Endothelial cell of umbilical vein (primary cell): Measurements from ENCODE around the gene SLC8A1. TPM values are rescaled to one million over a fixed set of nuclear protein-coding genes. Genes with fewer than 3 reads are reported as not detected.

Experiments
- BruUV-seq: library from RNA; stranded (reverse); fragments of 400-500 nt; replicated peaks from 2 replicates; lab custom pipeline; 2021; lab: Mats Ljungman, UMichigan
- CTCF ChIA-PET: fragments of 300-600, 350-600 bp; sonication (Branson Sonifier 250); formaldehyde crosslinking; loops from one replicate; lab custom pipeline; 2021; ENCODE audit warnings: antibody characterized with exemption, inconsistent platforms; lab: Charles Lee
- POLR2A ChIA-PET: fragments of 300-600, 350-600 bp; sonication (Branson Sonifier 250); formaldehyde crosslinking; loops from one replicate; lab custom pipeline; 2021; ENCODE audit warnings: antibody characterized with exemption, inconsistent platforms; lab: Charles Lee
- DNase-seq: peaks from one replicate; pipeline ENCODE4 v3.0.0-alpha.2; 2011; ENCODE audit warnings: low read depth, low spot score
- FAIRE-seq: peaks from 2 replicates; lab custom pipeline; 2011; peaks lifted over from hg19 to GRCh38; lab: Jason Lieb, UNC
- H2AFZ ChIP-seq: 2 replicates; pipeline ENCODE4 v1.6.0; 2012; ENCODE audit warnings: low read depth, low read length, control low read depth, inconsistent platforms
- H3K27ac ChIP-seq: 2 replicates; pipeline ENCODE4 v1.5.1; 2011; ENCODE audit warnings: low read depth, mild to moderate bottlenecking, control low read depth, low read length, moderate library complexity; ENCODE audit not compliant: insufficient read depth
- H3K27me3 ChIP-seq, 2 experiments: 2 replicates each; pipeline versions ENCODE4 v1.6.0 to v1.6.1; 2011; ENCODE audit warnings: low read length in 2 of 2, mixed read lengths in 1 of 2; ENCODE audit not compliant: control insufficient read depth in 2 of 2, insufficient read depth in 2 of 2
- H3K36me3 ChIP-seq, 2 experiments: 2 replicates in 1 of 2; 3 replicates in 1 of 2; pipeline ENCODE4 v1.5.1; 2011; ENCODE audit warnings: low read length in 2 of 2, mild to moderate bottlenecking in 1 of 2, moderate library complexity in 1 of 2; ENCODE audit not compliant: control insufficient read depth in 2 of 2, insufficient read depth in 2 of 2; ENCODE audit errors: extremely low read depth in 1 of 2
- H3K4me1 ChIP-seq: 3 replicates; pipeline ENCODE4 v1.5.1; 2011; ENCODE audit warnings: mild to moderate bottlenecking, low read length; ENCODE audit not compliant: control insufficient read depth, insufficient read depth; ENCODE audit errors: extremely low read depth
- H3K4me2 ChIP-seq: 2 replicates; pipeline ENCODE4 v1.6.1; 2011; ENCODE audit warnings: low read length, control low read depth, mixed read lengths; ENCODE audit not compliant: insufficient read depth
- H3K4me3 ChIP-seq, 3 experiments: fragments of 200-600 bp in 1 of 3; sonication (generic), shearing (Covaris generic) in 1 of 3; replicated peaks in 1 of 3; 2 replicates each; pipeline ENCODE4 v1.5.1; 2011 to 2016; ENCODE audit warnings: control low read depth in 3 of 3, low read length in 3 of 3, mild to moderate bottlenecking in 2 of 3, inconsistent platforms in 1 of 3, low read depth in 1 of 3, moderate library complexity in 1 of 3; ENCODE audit not compliant: insufficient read depth in 1 of 3
- H3K79me2 ChIP-seq: 2 replicates; pipeline ENCODE4 v1.6.0; 2012; ENCODE audit warnings: low read length, inconsistent platforms; ENCODE audit not compliant: control insufficient read depth, insufficient read depth
- H3K9ac ChIP-seq: replicated peaks from 2 replicates; pipeline ENCODE3; 2011; ENCODE audit warnings: low read length, control low read depth; ENCODE audit not compliant: insufficient read depth; ENCODE audit errors: extremely low read depth
- H3K9me1 ChIP-seq: replicated peaks from 3 replicates; pipeline ENCODE4 v1.6.0; 2011; ENCODE audit warnings: mild to moderate bottlenecking, low read length; ENCODE audit not compliant: control insufficient read depth, insufficient read depth; ENCODE audit errors: extremely low read depth
- H3K9me3 ChIP-seq: replicated peaks from 2 replicates; pipeline ENCODE4 v1.5.1; 2012; ENCODE audit warnings: low read length, inconsistent platforms; ENCODE audit not compliant: control insufficient read depth, insufficient read depth
- H4K20me1 ChIP-seq: replicated peaks from 2 replicates; pipeline ENCODE3; 2011; ENCODE audit warnings: mild to moderate bottlenecking, low read length; ENCODE audit not compliant: control insufficient read depth, insufficient read depth; ENCODE audit errors: extremely low read depth
- EZH2 ChIP-seq: IDR thresholded peaks from 2 replicates; pipeline ENCODE4 v1.6.1; 2012; ENCODE audit warnings: borderline replicate concordance, low read depth, mild to moderate bottlenecking, moderate library complexity, low read length, inconsistent platforms; ENCODE audit not compliant: severe bottlenecking
- FOS ChIP-seq: IDR thresholded peaks from 2 replicates; pipeline ENCODE4 v1.6.1; 2011; ENCODE audit warnings: mild to moderate bottlenecking, low read length, moderate library complexity, borderline replicate concordance; ENCODE audit not compliant: insufficient read depth
- GATA2 ChIP-seq: IDR thresholded peaks from 2 replicates; pipeline ENCODE4 v1.7.0; 2011; ENCODE audit warnings: low read depth, mild to moderate bottlenecking, moderate library complexity, mixed read lengths, low read length; ENCODE audit not compliant: insufficient read length, insufficient read depth
- JUN ChIP-seq: IDR thresholded peaks from 2 replicates; pipeline ENCODE4 v1.6.1; 2011; ENCODE audit warnings: borderline replicate concordance, low read depth; ENCODE audit not compliant: insufficient read length, insufficient read depth
- MYC ChIP-seq: IDR thresholded peaks from one replicate; pipeline ENCODE4 v1.6.1; 2011; ENCODE audit warnings: mild to moderate bottlenecking, low read depth, low read length
- POLR2A ChIP-seq: IDR thresholded peaks from 2 replicates; pipeline ENCODE4 v1.6.1; 2012; ENCODE audit warnings: low read depth, mild to moderate bottlenecking, control low read depth, low read length
- POLR2AphosphoS5 ChIP-seq: IDR thresholded peaks from 2 replicates; pipeline ENCODE4 v1.6.1; 2012; ENCODE audit warnings: low read depth, mild to moderate bottlenecking, control low read depth, low read length, moderate library complexity; ENCODE audit not compliant: insufficient read depth
- dilution Hi-C: fragments of 300-500 bp; cut with MboI; formaldehyde crosslinking; loops from one replicate; pipeline ENCODE4 v1.15.0; 2019; ENCODE audit warnings: low sequenced_read_pairs; ENCODE audit not compliant: extremely low pct_ligation_motif_present
- intact Hi-C: fragments of 100-400 bp; cut with micrococcal nuclease; formaldehyde crosslinking; loops from one replicate; pipeline ENCODE4 v1.10.0; 2022
- polyA plus RNA-seq, 4 experiments: library from polyadenylated mRNA; depleted of rRNA in 3 of 4; stranded (reverse) in 3 of 4; unstranded in 1 of 4; fragments of >200 nt; gene quantifications; 2 replicates each; pipeline versions ENCODE4 v1.2.1 to v1.2.3, GENCODE V29; 2011 to 2012; ENCODE audit warnings: missing spikeins in 1 of 4
- total RNA-seq: library from RNA; stranded (reverse); gene quantifications from 2 replicates; pipeline ENCODE4 v1.2.3, GENCODE V29; 2021
- TF ChIP-seq, protein P1 (sequence below): IDR thresholded peaks from 2 replicates; pipeline ENCODE4 v1.6.1; 2011; ENCODE audit not compliant: insufficient read depth, insufficient read length
- TF ChIP-seq, protein P2 (sequence below), 2 donors: IDR thresholded peaks; 1 replicate in 1 of 2; 2 replicates in 1 of 2; pipeline ENCODE4 v1.5.1; 2011; ENCODE audit warnings: low read length in 2 of 2, mild to moderate bottlenecking in 2 of 2, moderate library complexity in 2 of 2, control low read depth in 1 of 2, inconsistent platforms in 1 of 2, low read depth in 1 of 2; ENCODE audit not compliant: insufficient read depth in 1 of 2; ENCODE audit errors: extremely low read depth in 1 of 2

Gene SLC8A1
- total and polyA plus RNA-seq, 2 donors (not counting 3 experiments of a cell fraction or from before 2014, with no cell fraction given): 0.19 to 1.8 TPM

DNA sequence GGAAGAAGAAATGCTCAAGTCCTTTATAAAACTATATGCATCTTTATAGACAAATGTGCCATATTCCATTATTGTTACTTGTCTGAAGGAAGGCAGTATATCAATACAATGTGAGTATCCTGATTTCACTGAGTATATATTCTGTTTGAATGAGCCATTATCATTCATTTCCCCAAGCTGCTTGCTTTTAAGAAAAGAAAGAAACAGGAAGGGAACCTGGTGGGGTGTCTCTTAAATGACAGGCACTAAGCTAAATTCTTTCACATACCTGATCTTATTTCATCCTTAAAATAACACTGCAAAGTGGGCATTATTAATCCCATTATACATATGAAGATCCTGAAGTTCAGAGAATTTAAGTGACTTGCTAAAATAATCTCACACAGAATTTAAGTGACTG lies 307.9 kb downstream of the SLC8A1 start:
- no peaks in the 10 kb centered on the region for H3K9me3 ChIP-seq
- intact Hi-C loops: no loop called here
- no peak for FAIRE-seq

DNA sequence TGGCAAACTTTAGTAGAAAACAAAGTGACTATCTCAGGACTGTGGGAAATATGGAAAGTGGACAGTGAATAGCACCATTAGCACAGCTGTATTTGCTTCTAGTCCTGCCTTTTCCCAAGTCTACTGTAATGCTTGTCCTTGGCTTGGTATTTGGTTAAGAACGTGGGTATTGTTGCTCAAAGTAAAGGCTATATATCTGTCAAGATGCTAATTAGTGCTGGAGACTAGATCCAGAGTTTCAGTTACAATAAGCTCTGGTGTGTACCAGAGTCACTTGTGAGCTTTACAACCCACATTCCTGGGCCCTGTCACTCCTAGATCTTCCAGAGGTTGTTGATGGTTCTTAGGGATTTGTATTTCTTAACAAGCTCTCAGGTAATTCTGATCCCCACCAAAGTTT lies 313.6 kb downstream of the SLC8A1 start:
- no peak overlapping the region for H3K27ac ChIP-seq
- FAIRE-seq (no peak), DNase-seq (no peak)
- no peaks in the 10 kb centered on the region for H3K4me1 ChIP-seq
- no peaks in the 10 kb centered on the region for H3K9me3 ChIP-seq
- BruUV-seq: no TSS peak
- no peak overlapping the region for H3K4me2 ChIP-seq
- no peak overlapping the region for H2AFZ ChIP-seq
- no peaks in the 10 kb centered on the region for H3K79me2 ChIP-seq
- no peaks in the 10 kb centered on the region for H3K36me3 ChIP-seq
- intact Hi-C loops: no loop called here
- ChIA-PET POLR2A (no interaction called here), CTCF (no interaction called here)
- TF ChIP-seq POLR2A (no peak), FOS (no peak), EZH2 (no peak), JUN (no peak), MYC (no peak), GATA2 (no peak), POLR2AphosphoS5 (no peak)
- TF ChIP-seq, protein P1, sequence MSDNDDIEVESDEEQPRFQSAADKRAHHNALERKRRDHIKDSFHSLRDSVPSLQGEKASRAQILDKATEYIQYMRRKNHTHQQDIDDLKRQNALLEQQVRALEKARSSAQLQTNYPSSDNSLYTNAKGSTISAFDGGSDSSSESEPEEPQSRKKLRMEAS: no peak
- TF ChIP-seq, protein P2, sequence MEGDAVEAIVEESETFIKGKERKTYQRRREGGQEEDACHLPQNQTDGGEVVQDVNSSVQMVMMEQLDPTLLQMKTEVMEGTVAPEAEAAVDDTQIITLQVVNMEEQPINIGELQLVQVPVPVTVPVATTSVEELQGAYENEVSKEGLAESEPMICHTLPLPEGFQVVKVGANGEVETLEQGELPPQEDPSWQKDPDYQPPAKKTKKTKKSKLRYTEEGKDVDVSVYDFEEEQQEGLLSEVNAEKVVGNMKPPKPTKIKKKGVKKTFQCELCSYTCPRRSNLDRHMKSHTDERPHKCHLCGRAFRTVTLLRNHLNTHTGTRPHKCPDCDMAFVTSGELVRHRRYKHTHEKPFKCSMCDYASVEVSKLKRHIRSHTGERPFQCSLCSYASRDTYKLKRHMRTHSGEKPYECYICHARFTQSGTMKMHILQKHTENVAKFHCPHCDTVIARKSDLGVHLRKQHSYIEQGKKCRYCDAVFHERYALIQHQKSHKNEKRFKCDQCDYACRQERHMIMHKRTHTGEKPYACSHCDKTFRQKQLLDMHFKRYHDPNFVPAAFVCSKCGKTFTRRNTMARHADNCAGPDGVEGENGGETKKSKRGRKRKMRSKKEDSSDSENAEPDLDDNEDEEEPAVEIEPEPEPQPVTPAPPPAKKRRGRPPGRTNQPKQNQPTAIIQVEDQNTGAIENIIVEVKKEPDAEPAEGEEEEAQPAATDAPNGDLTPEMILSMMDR (IDR thresholded peaks at IDR 0.05; ENCODE audit: extremely low read depth in 1 of 2, insufficient read depth in 1 of 2, low read depth in 1 of 2, low read length in 2 of 2): no peak
- no peaks in the 10 kb centered on the region for H3K9me1 ChIP-seq
- dilution Hi-C loops: no loop called here
- no peak overlapping the region for H3K9ac ChIP-seq
- no peak overlapping the region for H3K4me3 ChIP-seq
- H4K20me1 ChIP-seq: no peaks in the 10 kb centered on the region
- no peaks in the 10 kb centered on the region for H3K27me3 ChIP-seq

More for the DNA sequence above, 307.9 kb downstream of the SLC8A1 start:
- H3K9me1 ChIP-seq: no peaks in the 10 kb centered on the region
- BruUV-seq: no TSS peak
- H3K4me2 ChIP-seq: no peak overlapping the region
- H2AFZ ChIP-seq: no peak overlapping the region
- DNase-seq: no peak
- H3K27me3 ChIP-seq: no peaks in the 10 kb centered on the region
- no peak for TF ChIP-seq GATA2
- no peak for TF ChIP-seq FOS
- no peak for TF ChIP-seq EZH2
- TF ChIP-seq MYC: no peak
- no peak for TF ChIP-seq JUN
- no peak for TF ChIP-seq POLR2A
- TF ChIP-seq, protein P1: no peak
- H3K79me2 ChIP-seq: no peaks in the 10 kb centered on the region
- ChIA-PET CTCF (interaction anchor here (1.8 kb wide), 1 partner anchor 15 kb away, joined by 5 read pairs; no protein-coding TSS in a partner anchor), POLR2A (no interaction called here)
- H3K36me3 ChIP-seq: no peaks in the 10 kb centered on the region
- H4K20me1 ChIP-seq: no peaks in the 10 kb centered on the region
- H3K27ac ChIP-seq: no peak overlapping the region
- H3K4me1 ChIP-seq: no peaks in the 10 kb centered on the region
- dilution Hi-C loops: no loop called here
- H3K9ac ChIP-seq: no peak overlapping the region
- no peak overlapping the region for H3K4me3 ChIP-seq
